ENCODE data around the gene TMC2. TPM values are rescaled to one million over a fixed set of nuclear protein-coding genes. Genes with fewer than 3 reads are reported as not detected.

The TMC2 gene
- total and polyA plus RNA-seq, 2 of the 4 experiments (the other 2 are of a cell fraction): not detected

DNA sequence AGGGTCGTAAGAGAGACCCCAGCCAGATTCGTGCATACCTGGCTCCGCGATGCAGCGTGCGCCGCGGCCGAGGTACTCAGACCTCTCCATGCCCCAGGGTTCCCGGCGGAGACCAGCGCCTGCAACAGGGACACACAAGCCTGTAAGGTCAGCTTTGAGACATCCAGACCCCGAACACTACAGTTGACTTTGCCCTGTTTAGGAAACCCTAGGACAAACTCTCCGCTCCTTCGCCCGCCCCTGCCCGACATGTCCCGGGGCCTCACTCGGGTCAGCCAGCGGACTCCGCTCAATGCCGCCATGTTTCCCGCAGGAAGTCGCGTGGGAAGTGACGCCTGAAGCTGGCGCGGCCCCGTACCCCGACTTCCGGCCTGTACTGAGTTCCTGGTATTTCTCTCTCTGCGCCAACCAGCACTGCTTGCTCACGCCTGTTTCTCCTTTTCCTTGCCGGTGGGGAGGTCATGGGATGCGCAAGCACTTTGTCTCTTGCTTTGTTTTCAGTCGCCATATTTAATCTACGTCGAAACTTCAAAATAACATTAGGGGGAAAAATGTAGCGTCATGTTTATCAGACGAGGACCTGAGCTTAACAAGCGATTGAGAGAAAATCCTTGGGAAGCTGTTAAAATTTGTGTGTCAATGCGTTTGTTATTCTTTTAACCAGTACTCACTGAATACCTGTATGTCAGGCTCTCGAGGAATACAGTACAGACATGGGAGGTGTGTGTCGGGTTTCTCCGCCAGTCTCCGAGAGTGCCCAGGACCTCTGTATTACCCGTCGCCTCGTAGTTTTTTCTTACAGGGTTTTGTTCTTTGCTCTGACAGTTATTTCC is 127.7 kb downstream of the TMC2 start, which contains the start of gene IDH3B (continued):
- TF ChIP-seq RFX5 (IDR thresholded peaks at IDR 0.05; ENCODE audit: low read depth, low read length) (no peak), CEBPB (IDR thresholded peaks at IDR 0.05; ENCODE audit: low read depth, low read length) (no peak), RAD21 (IDR thresholded peaks at IDR 0.05; ENCODE audit: low read length) (no peak)

DNA sequence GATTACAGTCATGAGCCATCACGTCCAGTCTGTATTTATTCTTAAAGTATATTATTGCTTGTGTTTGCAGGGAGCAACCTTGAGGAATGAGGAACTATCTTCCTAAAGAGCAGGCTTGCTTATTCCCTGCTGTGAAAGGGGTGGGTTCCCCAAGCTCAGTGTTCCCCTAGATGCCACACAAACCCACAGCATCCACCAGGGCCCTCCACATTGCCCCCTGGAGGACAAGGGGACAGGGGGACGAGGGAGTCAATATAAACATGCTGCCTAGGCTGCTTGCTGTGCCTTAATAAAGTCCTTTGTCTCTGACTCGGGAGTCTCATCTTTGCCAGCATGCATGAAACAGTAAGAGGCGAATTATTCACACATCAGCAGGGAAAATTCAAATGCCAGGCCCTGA is 135.6 kb downstream of the TMC2 start:
- peaks cover 21% of the 10 kb centered on the region for H3K27me3 ChIP-seq (ENCODE audit: control insufficient read depth, insufficient read depth, low read length)
- TF ChIP-seq NFE2L2 (IDR thresholded peaks at IDR 0.05; ENCODE audit: low read depth, low read length): no peak
- TF ChIP-seq RAD21 (IDR thresholded peaks at IDR 0.05; ENCODE audit: low read length): no peak
- TF ChIP-seq, protein P1, sequence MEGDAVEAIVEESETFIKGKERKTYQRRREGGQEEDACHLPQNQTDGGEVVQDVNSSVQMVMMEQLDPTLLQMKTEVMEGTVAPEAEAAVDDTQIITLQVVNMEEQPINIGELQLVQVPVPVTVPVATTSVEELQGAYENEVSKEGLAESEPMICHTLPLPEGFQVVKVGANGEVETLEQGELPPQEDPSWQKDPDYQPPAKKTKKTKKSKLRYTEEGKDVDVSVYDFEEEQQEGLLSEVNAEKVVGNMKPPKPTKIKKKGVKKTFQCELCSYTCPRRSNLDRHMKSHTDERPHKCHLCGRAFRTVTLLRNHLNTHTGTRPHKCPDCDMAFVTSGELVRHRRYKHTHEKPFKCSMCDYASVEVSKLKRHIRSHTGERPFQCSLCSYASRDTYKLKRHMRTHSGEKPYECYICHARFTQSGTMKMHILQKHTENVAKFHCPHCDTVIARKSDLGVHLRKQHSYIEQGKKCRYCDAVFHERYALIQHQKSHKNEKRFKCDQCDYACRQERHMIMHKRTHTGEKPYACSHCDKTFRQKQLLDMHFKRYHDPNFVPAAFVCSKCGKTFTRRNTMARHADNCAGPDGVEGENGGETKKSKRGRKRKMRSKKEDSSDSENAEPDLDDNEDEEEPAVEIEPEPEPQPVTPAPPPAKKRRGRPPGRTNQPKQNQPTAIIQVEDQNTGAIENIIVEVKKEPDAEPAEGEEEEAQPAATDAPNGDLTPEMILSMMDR (conservative IDR thresholded peaks at IDR 0.05; ENCODE audit: low read depth, low read length): 0 out of 2 replicates have a peak, but pooled peaks have one; percentile 12
- no peak for TF ChIP-seq RCOR1 (IDR thresholded peaks at IDR 0.05; ENCODE audit: insufficient replicate concordance, low read length)
- no peak for TF ChIP-seq RFX5 (IDR thresholded peaks at IDR 0.05; ENCODE audit: low read depth, low read length)
- TF ChIP-seq SMC3 (IDR thresholded peaks at IDR 0.05; ENCODE audit: low read depth, low read length): no peak
- no peak for TF ChIP-seq FOS (IDR thresholded peaks at IDR 0.05; ENCODE audit: low read depth, low read length)
- TF ChIP-seq MAFK (IDR thresholded peaks at IDR 0.05; ENCODE audit: low read depth, low read length): no peak
- no peak overlapping the region for H2AK9ac ChIP-seq (replicated peaks; ENCODE audit: low read depth, low read length, poor library complexity)
- H2AK5ac ChIP-seq (ENCODE audit: low read depth, low read length): no peak overlapping the region
- no peak overlapping the region for H4K5ac ChIP-seq (ENCODE audit: low read depth, low read length)
- WGBS, 2 experiments (ENCODE audit: extremely low coverage in 2 of 2, insufficient read length in 1 of 2): 0% methylated on average over 1 of the region's 4 CpGs; no CpG with 5 or more reads in 1 of the 2 experiments
- H3K9me1 ChIP-seq (ENCODE audit: insufficient read depth, low read length): no peaks in the 10 kb centered on the region
- H3K4me1 ChIP-seq (ENCODE audit: control insufficient read depth, insufficient read depth, low read length): no peaks in the 10 kb centered on the region
- no peaks in the 10 kb centered on the region for H3K36me3 ChIP-seq (ENCODE audit: control insufficient read depth, insufficient read depth, low read length)
- no peak overlapping the region for H2BK120ac ChIP-seq (ENCODE audit: low read depth, low read length)
- no peak overlapping the region for H4K91ac ChIP-seq (ENCODE audit: insufficient read depth, low read depth, low read length)
- ChIA-PET POLR2A (ENCODE audit: unreplicated experiment) (no interaction called here), CTCF (no interaction called here)
- no peak overlapping the region for H3K4me2 ChIP-seq (ENCODE audit: low read depth, low read length)
- H3K18ac ChIP-seq (ENCODE audit: low read depth, low read length): no peak overlapping the region
- H3K27ac ChIP-seq (ENCODE audit: insufficient read depth, low read length): no peak overlapping the region
- no peak overlapping the region for H3K4ac ChIP-seq (ENCODE audit: low read depth, low read length)
- no peak overlapping the region for H2AFZ ChIP-seq (replicated peaks; ENCODE audit: low read length, poor library complexity)
- dilution Hi-C loops (cut with HindIII; ENCODE audit: low sequenced_read_pairs, unreplicated experiment): no loop called here
- H3K79me1 ChIP-seq (ENCODE audit: low read depth in 1 of 2, low read length in 2 of 2): no peaks in the 10 kb centered on the region
- no peak overlapping the region for H3K56ac ChIP-seq (ENCODE audit: extremely low read depth, insufficient read depth, low read length)
- ATAC-seq (ENCODE audit: low read depth) (no peak), DNase-seq (no peak)
- no peaks in the 10 kb centered on the region for H3K9me3 ChIP-seq (ENCODE audit: control insufficient read depth, insufficient read depth, low read length)
- H2BK20ac ChIP-seq (ENCODE audit: low read depth, low read length): no peak overlapping the region
- no TSS peak for BruUV-seq (replicated peaks)
- H3K14ac ChIP-seq (replicated peaks; ENCODE audit: low read depth, low read length): no peak overlapping the region
- H3K4me3 ChIP-seq (ENCODE audit: insufficient read depth, low read depth, low read length): no peak overlapping the region
- no peaks in the 10 kb centered on the region for H4K20me1 ChIP-seq (ENCODE audit: insufficient read depth, low read length)
- no peak overlapping the region for H4K8ac ChIP-seq (ENCODE audit: low read depth in 2 of 2, low read length in 2 of 2)
- in situ Hi-C loops (cut with MboI; ENCODE audit: low sequenced_read_pairs): no loop called here
- intact Hi-C loops (cut with micrococcal nuclease): no loop called here
- H2BK15ac ChIP-seq (ENCODE audit: low read depth, low read length): no peak overlapping the region
- no peak overlapping the region; the same call in 1 of the 2 replicates for H3K23ac ChIP-seq (ENCODE audit: low read depth, low read length)
- H3K9ac ChIP-seq (ENCODE audit: low read depth, low read length): no peak overlapping the region
- H2BK5ac ChIP-seq (ENCODE audit: low read depth, low read length, poor library complexity, severe bottlenecking): no peak overlapping the region
